GM21526 (cell line): ENCODE measurements around the gene CENPC.
"Not testable (repeated sequence)": the region's sequence is repeated elsewhere in the genome, so short reads cannot be mapped to it uniquely, and the experiment has no call there.

Experiments
- ATAC-seq: cut with Tn5 transposase; IDR thresholded peaks from one replicate; pipeline ENCODE4 v1.9.1; 2021; ENCODE audit warnings: moderate library complexity; ENCODE audit not compliant: unreplicated experiment, low FRiP score

CENPC gene

GRCh38 chr4:67480810-67481209 is 64.5 kb downstream of the CENPC start:
- no peak for ATAC-seq

- ATAC-seq, result no peak
These were observed 70.1 kb downstream of the CENPC start for GRCh38 chr4:67475155-67475554.

- no peak for ATAC-seq
These were observed 74.4 kb downstream of the CENPC start for GRCh38 chr4:67470871-67471270.

GRCh38 chr4:67468830-67469229 is 76.5 kb downstream of the CENPC start:
- no peak for ATAC-seq

- no peak for ATAC-seq
These were observed 78.6 kb downstream of the CENPC start for GRCh38 chr4:67466751-67467150.

GRCh38 chr4:67465763-67466052 is 79.6 kb downstream of the CENPC start:
- no peak for ATAC-seq

- ATAC-seq, result no peak
These were observed 80.1 kb downstream of the CENPC start for GRCh38 chr4:67465032-67465762.

- ATAC-seq, result no peak
These were observed 84.7 kb downstream of the CENPC start for GRCh38 chr4:67460574-67460973.

GRCh38 chr4:67459164-67459563 is 86.1 kb downstream of the CENPC start:
- ATAC-seq, result no peak

GRCh38 chr4:67456577-67457196 is 88.6 kb downstream of the CENPC start:
- no peak for ATAC-seq

- not testable (repeated sequence) for ATAC-seq
These were observed 92.5 kb downstream of the CENPC start for GRCh38 chr4:67452846-67453205.

- no peak for ATAC-seq
These were observed 93.0 kb downstream of the CENPC start for GRCh38 chr4:67452100-67452845.

GRCh38 chr4:67451464-67451863 is 93.8 kb downstream of the CENPC start:
- ATAC-seq, result no peak

GRCh38 chr4:67448621-67449020 is 96.7 kb downstream of the CENPC start:
- ATAC-seq, result no peak

GRCh38 chr4:67447873-67448272 is 97.4 kb downstream of the CENPC start:
- no peak for ATAC-seq

GRCh38 chr4:67446811-67447210 is 98.5 kb downstream of the CENPC start:
- no peak for ATAC-seq

GRCh38 chr4:67445881-67446280 is 99.4 kb downstream of the CENPC start:
- not testable (repeated sequence) for ATAC-seq

- ATAC-seq, result no peak
These were observed 106.3 kb downstream of the CENPC start for GRCh38 chr4:67438975-67439374.

GRCh38 chr4:67437974-67438713 is 107.2 kb downstream of the CENPC start:
- no peak for ATAC-seq

GRCh38 chr4:67436742-67437141 is 108.6 kb downstream of the CENPC start:
- ATAC-seq, result no peak

- ATAC-seq, result no peak
These were observed 114.3 kb downstream of the CENPC start for GRCh38 chr4:67430989-67431388.
